Measurements from ENCODE around the gene GIT2.

The GIT2 gene

GRCh38 chr12:109968801-109969200, 27.4 kb downstream of the GIT2 start:
- no peak for DNase-seq (ENCODE audit: low spot score)

GRCh38 chr12:109968032-109968420, 28.1 kb downstream of the GIT2 start:
- peak; percentile 47 for DNase-seq (ENCODE audit: low spot score)

GRCh38 chr12:109967383-109968031, 28.7 kb downstream of the GIT2 start:
- DNase-seq (ENCODE audit: low spot score): peak; percentile 38

- DNase-seq (ENCODE audit: low spot score): no peak
Observed at GRCh38 chr12:109966546-109966945, 29.6 kb downstream of the GIT2 start.

GRCh38 chr12:109963743-109964429, 32.3 kb downstream of the GIT2 start:
- DNase-seq (ENCODE audit: low spot score): no peak

- DNase-seq (ENCODE audit: low spot score): no peak
Observed at GRCh38 chr12:109963330-109963729, 32.8 kb downstream of the GIT2 start.

- DNase-seq (ENCODE audit: low spot score): no peak
Observed at GRCh38 chr12:109962398-109962797, 33.8 kb downstream of the GIT2 start.

GRCh38 chr12:109961612-109962011, 34.6 kb downstream of the GIT2 start:
- no peak for DNase-seq (ENCODE audit: low spot score)

GRCh38 chr12:109961201-109961600, 35.0 kb downstream of the GIT2 start:
- no peak for DNase-seq (ENCODE audit: low spot score)

GRCh38 chr12:109959411-109960093, 36.6 kb downstream of the GIT2 start:
- DNase-seq (ENCODE audit: low spot score): no peak

- DNase-seq (ENCODE audit: low spot score): no peak
Observed at GRCh38 chr12:109958374-109958773, 37.8 kb downstream of the GIT2 start.

- no peak for DNase-seq (ENCODE audit: low spot score)
Observed at GRCh38 chr12:109953656-109954055, 42.5 kb downstream of the GIT2 start.

GRCh38 chr12:109952873-109953272, 43.3 kb downstream of the GIT2 start:
- no peak for DNase-seq (ENCODE audit: low spot score)

- no peak for DNase-seq (ENCODE audit: low spot score)
Observed at GRCh38 chr12:109952160-109952858, 43.9 kb downstream of the GIT2 start.

GRCh38 chr12:109951751-109952150, 44.4 kb downstream of the GIT2 start:
- DNase-seq (ENCODE audit: low spot score): no peak

- DNase-seq (ENCODE audit: low spot score): no peak
Observed at GRCh38 chr12:109951136-109951535, 45.0 kb downstream of the GIT2 start.

- no peak for DNase-seq (ENCODE audit: low spot score)
Observed at GRCh38 chr12:109950625-109951024, 45.5 kb downstream of the GIT2 start.

- no peak for DNase-seq (ENCODE audit: low spot score)
Observed at GRCh38 chr12:109949089-109949488, 47.1 kb downstream of the GIT2 start.

- DNase-seq (ENCODE audit: low spot score): no peak
Observed at GRCh38 chr12:109948368-109948767, 47.8 kb downstream of the GIT2 start.

- no peak for DNase-seq (ENCODE audit: low spot score)
Observed at GRCh38 chr12:109947521-109947920, 48.6 kb downstream of the GIT2 start.

GRCh38 chr12:109946913-109947312, 49.3 kb downstream of the GIT2 start:
- DNase-seq (ENCODE audit: low spot score): no peak

- DNase-seq (ENCODE audit: low spot score): no peak
Observed at GRCh38 chr12:109946505-109946904, 49.7 kb downstream of the GIT2 start.
